ENCODE measurements around the gene UBAP1L.

The UBAP1L gene

GRCh38 chr15:65086680-65087111 is 28.3 kb downstream of the UBAP1L start:
- DNase-seq (ENCODE audit: extremely low read depth, low read depth): no peak
- TF ChIP-seq, protein P1, sequence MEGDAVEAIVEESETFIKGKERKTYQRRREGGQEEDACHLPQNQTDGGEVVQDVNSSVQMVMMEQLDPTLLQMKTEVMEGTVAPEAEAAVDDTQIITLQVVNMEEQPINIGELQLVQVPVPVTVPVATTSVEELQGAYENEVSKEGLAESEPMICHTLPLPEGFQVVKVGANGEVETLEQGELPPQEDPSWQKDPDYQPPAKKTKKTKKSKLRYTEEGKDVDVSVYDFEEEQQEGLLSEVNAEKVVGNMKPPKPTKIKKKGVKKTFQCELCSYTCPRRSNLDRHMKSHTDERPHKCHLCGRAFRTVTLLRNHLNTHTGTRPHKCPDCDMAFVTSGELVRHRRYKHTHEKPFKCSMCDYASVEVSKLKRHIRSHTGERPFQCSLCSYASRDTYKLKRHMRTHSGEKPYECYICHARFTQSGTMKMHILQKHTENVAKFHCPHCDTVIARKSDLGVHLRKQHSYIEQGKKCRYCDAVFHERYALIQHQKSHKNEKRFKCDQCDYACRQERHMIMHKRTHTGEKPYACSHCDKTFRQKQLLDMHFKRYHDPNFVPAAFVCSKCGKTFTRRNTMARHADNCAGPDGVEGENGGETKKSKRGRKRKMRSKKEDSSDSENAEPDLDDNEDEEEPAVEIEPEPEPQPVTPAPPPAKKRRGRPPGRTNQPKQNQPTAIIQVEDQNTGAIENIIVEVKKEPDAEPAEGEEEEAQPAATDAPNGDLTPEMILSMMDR (IDR thresholded peaks at IDR 0.05; ENCODE audit: low read depth, low read length, missing control alignments): no peak
- H3K4me3 ChIP-seq (replicated peaks; ENCODE audit: low read depth, low read length): no peak overlapping the region

- no peak for DNase-seq (ENCODE audit: extremely low read depth, low read depth)
- no peak overlapping the region for H3K4me3 ChIP-seq (replicated peaks; ENCODE audit: low read depth, low read length)
- TF ChIP-seq, protein P1 (IDR thresholded peaks at IDR 0.05; ENCODE audit: low read depth, low read length, missing control alignments): peak; percentile 67
Measured at GRCh38 chr15:65085990-65086679, 28.9 kb downstream of the UBAP1L start.

DNA sequence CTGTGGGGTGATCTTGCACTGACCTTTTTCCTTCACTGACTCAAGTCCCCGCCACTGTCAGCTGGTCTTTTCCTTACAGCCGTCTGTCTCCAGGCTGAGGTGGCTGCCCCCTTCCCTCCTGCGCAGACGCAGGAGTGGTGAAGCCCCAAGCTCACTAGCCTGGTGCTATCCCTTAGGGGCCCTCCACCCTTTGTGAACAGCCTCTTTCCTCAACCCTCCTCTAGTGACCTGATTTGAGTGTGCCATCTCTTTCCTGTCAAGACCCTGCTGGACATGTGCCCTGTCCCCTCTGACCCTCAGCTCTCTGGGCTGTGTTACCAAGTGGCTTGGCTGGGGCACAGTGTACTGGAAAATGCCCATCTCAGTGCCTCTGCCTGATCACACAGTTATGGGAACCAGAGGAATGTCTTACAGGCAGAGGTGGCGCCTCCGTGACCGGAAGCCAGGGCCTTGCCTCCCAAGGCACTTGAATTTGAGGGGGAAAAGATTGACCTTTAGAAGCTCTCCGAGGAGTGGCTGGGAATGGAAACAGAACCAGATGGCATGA is 29.7 kb downstream of the UBAP1L start:
- TF ChIP-seq, protein P1 (IDR thresholded peaks at IDR 0.05; ENCODE audit: low read depth, low read length, missing control alignments): no peak

GRCh38 chr15:65084500-65085206 is 30.3 kb downstream of the UBAP1L start:
- DNase-seq (ENCODE audit: extremely low read depth, low read depth): no peak
- TF ChIP-seq, protein P1 (IDR thresholded peaks at IDR 0.05; ENCODE audit: low read depth, low read length, missing control alignments): no peak
- H3K4me3 ChIP-seq (replicated peaks; ENCODE audit: low read depth, low read length): no peak overlapping the region

More for the DNA sequence above, 29.7 kb downstream of the UBAP1L start:
- no peak for DNase-seq (ENCODE audit: extremely low read depth, low read depth)
- H3K4me3 ChIP-seq (replicated peaks; ENCODE audit: low read depth, low read length): no peak overlapping the region

DNA sequence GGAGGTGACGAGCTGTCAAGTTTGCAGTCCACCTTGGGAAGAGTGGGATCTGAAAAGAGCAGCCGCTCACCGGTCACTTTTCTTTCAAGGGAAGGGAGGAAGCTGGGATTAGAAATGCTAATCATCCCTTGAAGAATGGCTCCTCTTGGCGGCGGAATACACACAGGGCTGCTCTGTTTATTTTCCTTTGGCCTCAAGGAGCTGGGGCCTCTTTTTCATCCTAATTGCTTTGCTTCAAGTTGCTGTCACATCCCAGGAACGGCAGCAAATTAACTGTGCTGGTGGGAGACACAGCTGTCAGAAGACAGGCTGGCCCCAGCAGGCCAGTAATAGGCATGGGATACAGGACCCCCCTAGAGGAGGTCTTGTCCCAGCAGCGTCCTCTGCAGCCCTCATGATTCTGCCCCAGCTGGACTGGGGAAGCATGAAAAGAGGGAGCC is 31.7 kb downstream of the UBAP1L start:
- TF ChIP-seq, protein P1 (IDR thresholded peaks at IDR 0.05; ENCODE audit: low read depth, low read length, missing control alignments): peak; percentile 22
- H3K4me3 ChIP-seq (replicated peaks; ENCODE audit: low read depth, low read length): no peak overlapping the region
- DNase-seq (ENCODE audit: extremely low read depth, low read depth): no peak

GRCh38 chr15:65082303-65082953 is 32.6 kb downstream of the UBAP1L start:
- no peak overlapping the region for H3K4me3 ChIP-seq (replicated peaks; ENCODE audit: low read depth, low read length)
- no peak for DNase-seq (ENCODE audit: extremely low read depth, low read depth)
- TF ChIP-seq, protein P1 (IDR thresholded peaks at IDR 0.05; ENCODE audit: low read depth, low read length, missing control alignments): no peak
